Right lobe of liver (tissue), 6 donors: Measurements from ENCODE around the gene MRPL52. TPM values are rescaled to one million over a fixed set of nuclear protein-coding genes. Genes with fewer than 3 reads are reported as not detected.

Experiments used
- ATAC-seq, 4 donors: fragments of 200-7000 bp; cut with Tn5 transposase; one replicate each; pipeline ENCODE4 v1.9.1; 2020; ENCODE audit warnings: mild to moderate bottlenecking in 4 of 4, moderate library complexity in 4 of 4
- DNase-seq, 3 donors: peaks; one replicate each; pipeline ENCODE4 v3.0.0-alpha.2; 2020
- H3K27ac ChIP-seq, 3 donors: fragments of 200-600 bp; one replicate each; pipeline ENCODE4 v1.8.0; 2022
- H3K27me3 ChIP-seq, 2 donors: fragments of 200-600 bp; one replicate each; pipeline ENCODE4 v1.8.0; 2022
- H3K36me3 ChIP-seq, 4 donors: fragments of 200-600 bp; sonication (generic) in 1 of 4; one replicate each; pipeline versions ENCODE4 v1.5.1 to v1.8.0; 2017 to 2022; ENCODE audit warnings: control low read depth in 1 of 4
- H3K4me1 ChIP-seq, 4 donors: fragments of 200-600 bp; sonication (generic) in 1 of 4; one replicate each; pipeline versions ENCODE4 v1.5.1 to v1.8.0; 2017 to 2022; ENCODE audit warnings: control low read depth in 1 of 4
- H3K4me3 ChIP-seq, 3 donors: fragments of 200-600 bp; one replicate each; pipeline ENCODE4 v1.8.0; 2022
- H3K9me3 ChIP-seq, 4 donors: fragments of 200-600 bp; sonication (generic) in 1 of 4; one replicate each; pipeline versions ENCODE4 v1.5.1 to v1.8.0; 2017 to 2022; ENCODE audit warnings: control low read depth in 1 of 4
- CTCF ChIP-seq, 4 donors: fragments of 200-600 bp in 3 of 4; fragments of 450-650 bp in 1 of 4; IDR thresholded peaks; one replicate each; pipeline versions ENCODE4 v1.5.1 to v1.8.0; 2016 to 2022; ENCODE audit warnings: antibody characterized with exemption in 4 of 4, mild to moderate bottlenecking in 2 of 4
- POLR2A ChIP-seq: fragments of 450-650 bp; IDR thresholded peaks from one replicate; pipeline ENCODE4 v1.6.1; 2017; ENCODE audit warnings: antibody characterized with exemption, mild to moderate bottlenecking
- WGBS: methylation state at CpG from one replicate; pipeline ENCODE4 v1.1.6; 2018; ENCODE audit warnings: low coverage, low lambda C conversion rate; ENCODE audit not compliant: insufficient coverage; ENCODE audit errors: missing lambda C conversion rate; 5-methylcytosine and 5-hydroxymethylcytosine counted together
- intact Hi-C, 2 donors: fragments of 100-400 bp; cut with DNase I; formaldehyde crosslinking; loops; one replicate each; pipeline versions ENCODE4 v1.11.2 to v1.14.1; 2022
- total RNA-seq, 6 experiments: library from RNA; depleted of rRNA in 2 of 6; stranded (reverse); fragments of >200 nt in 2 of 6; fragmentation: NEBNext Ultra II Directional in 3 of 6; extraction: Animal tissue kit (Norgen Biotek cat#: 25700) in 3 of 6; gene quantifications; one replicate each; pipeline versions ENCODE4 v1.1.0 to v1.2.4, GENCODE V29; 2016 to 2023
- donor health status: DM: no; HTN: yes; CAD: no.
- donor health status: DM: no; HTN: no; CAD: no.
- donor health status: DM: no; HTN: no; CAD: no.
- donor health status: DM: no; HTN: yes; CAD: no.
- donor health status: DM: no; HTN: yes; CAD: no.

Gene MRPL52
- total RNA-seq, 6 experiments from 2014 or later = 42.0 to 96.6 (median 47.6) TPM

GRCh38 chr14:22794551-22794951 lies 35.1 kb upstream of the MRPL52 start:
- Histone ChIP-seq H3K9me3 (no peaks in the 10 kb centered on the region), H3K36me3 (no peaks in the 10 kb centered on the region), H3K4me3 (no peak overlapping the region), H3K27me3 (no peaks in the 10 kb centered on the region), H3K4me1 (peaks cover 0 to 5% (median 0%) of the 10 kb centered on the region in 4 donors), H3K27ac (no peak overlapping the region)
- ATAC-seq = no peak
- TF ChIP-seq CTCF (IDR thresholded peaks at IDR 0.05) = no peak
- no peak for TF ChIP-seq POLR2A
- no peak for DNase-seq
- intact Hi-C loops = no loop called here
- 40% methylated on average over 3 of the region's 7 CpGs for WGBS

- no peak overlapping the region for H3K4me3 ChIP-seq
- ATAC-seq = peak in 1 of 4 donors; percentile 50
- WGBS = 36% methylated on average over 3 of the region's 5 CpGs
Observed at GRCh38 chr14:22796087-22796707, 33.5 kb upstream of the MRPL52 start.

GRCh38 chr14:22797017-22797917 lies 32.4 kb upstream of the MRPL52 start:
- WGBS = 23% methylated on average over 5 of the region's 5 CpGs
- intact Hi-C loops = no loop called here
- H3K27ac ChIP-seq = no peak overlapping the region

More at GRCh38 chr14:22796087-22796707, 33.5 kb upstream of the MRPL52 start:
- Histone ChIP-seq H3K9me3 (no peaks in the 10 kb centered on the region), H3K27me3 (no peaks in the 10 kb centered on the region), H3K36me3 (no peaks in the 10 kb centered on the region), H3K27ac (no peak overlapping the region), H3K4me1 (peaks cover 0 to 5% (median 0%) of the 10 kb centered on the region in 4 donors)
- intact Hi-C loops = no loop called here
- no peak for DNase-seq
- TF ChIP-seq POLR2A (no peak), CTCF (IDR thresholded peaks at IDR 0.05) (no peak)

GRCh38 chr14:22798528-22798927 lies 31.2 kb upstream of the MRPL52 start:
- intact Hi-C loops = no loop called here

More at GRCh38 chr14:22797017-22797917, 32.4 kb upstream of the MRPL52 start:
- TF ChIP-seq POLR2A (no peak), CTCF (IDR thresholded peaks at IDR 0.05) (no peak)
- H3K27me3 ChIP-seq = no peaks in the 10 kb centered on the region
- H3K4me1 ChIP-seq = peaks cover 0 to 5% (median 0%) of the 10 kb centered on the region in 4 donors
- no peak for DNase-seq
- H3K4me3 ChIP-seq = no peak overlapping the region
- no peaks in the 10 kb centered on the region for H3K9me3 ChIP-seq
- no peaks in the 10 kb centered on the region for H3K36me3 ChIP-seq
- ATAC-seq = peak; percentile 33 to 77 (median 65)

More at GRCh38 chr14:22798528-22798927, 31.2 kb upstream of the MRPL52 start:
- 23% methylated on average over 2 of the region's 2 CpGs for WGBS
- no peaks in the 10 kb centered on the region for H3K27me3 ChIP-seq
- no peak overlapping the region for H3K4me3 ChIP-seq
- H3K36me3 ChIP-seq = no peaks in the 10 kb centered on the region
- TF ChIP-seq POLR2A = no peak
- no peak for TF ChIP-seq CTCF (IDR thresholded peaks at IDR 0.05)
- peaks cover 0 to 5% (median 0%) of the 10 kb centered on the region in 4 donors for H3K4me1 ChIP-seq
- DNase-seq = no peak
- no peaks in the 10 kb centered on the region for H3K9me3 ChIP-seq
- peak in 3 of 4 donors; percentile 18 to 64 (median 29) for ATAC-seq
- no peak overlapping the region for H3K27ac ChIP-seq
